SK-N-MC (cell line): ENCODE data around the gene CWC15.
A peak's percentile ranks its signal among the peaks of the same experiment; 100 is the strongest.
"Not testable (repeated sequence)": the region's sequence is repeated elsewhere in the genome, so short reads cannot be mapped to it uniquely, and the experiment has no call there.

Experiments used
- DNase-seq: peaks from one replicate; pipeline ENCODE4 v3.0.0-alpha.2; 2011; ENCODE audit warnings: low read depth, low spot score
- H3K27ac ChIP-seq: fragments of 200-600 bp; sonication (generic); 2 replicates; pipeline ENCODE4 v1.5.1; 2016; ENCODE audit warnings: mixed run types
- H3K36me3 ChIP-seq: fragments of 200-600 bp; sonication (generic); 2 replicates; pipeline ENCODE4 v1.6.1; 2017; ENCODE audit warnings: antibody characterized with exemption, low read length, mixed read lengths; ENCODE audit not compliant: insufficient read depth
- H3K4me3 ChIP-seq: fragments of 200-600 bp; sonication (generic); 2 replicates; pipeline ENCODE4 v1.5.1; 2016
- H3K9ac ChIP-seq: fragments of 200-600 bp; sonication (generic); 2 replicates; pipeline ENCODE4 v1.8.0; 2017; ENCODE audit warnings: mixed run types, mixed read lengths; ENCODE audit not compliant: insufficient read length
- H3K9me3 ChIP-seq: fragments of 200-600 bp; sonication (generic); 2 replicates; pipeline ENCODE4 v1.6.1; 2017; ENCODE audit warnings: low read depth, mild to moderate bottlenecking, antibody characterized with exemption, low read length, moderate library complexity, mixed read lengths
- EZH2 ChIP-seq: fragments of 200-600 bp; sonication (generic); IDR thresholded peaks from one replicate; pipeline ENCODE4 v1.6.1; 2017; ENCODE audit warnings: antibody characterized with exemption
- FOXP2 ChIP-seq: optimal IDR thresholded peaks from 2 replicates; pipeline ENCODE3; 2011; ENCODE audit warnings: mild to moderate bottlenecking, moderate library complexity; ENCODE audit not compliant: insufficient read depth; ENCODE audit errors: extremely low read length, control extremely low read depth
- POLR2AphosphoS5 ChIP-seq: IDR thresholded peaks from 2 replicates; pipeline ENCODE4 v1.6.1; 2012; ENCODE audit warnings: mild to moderate bottlenecking, low read depth, low read length, borderline replicate concordance

CWC15 gene

DNA sequence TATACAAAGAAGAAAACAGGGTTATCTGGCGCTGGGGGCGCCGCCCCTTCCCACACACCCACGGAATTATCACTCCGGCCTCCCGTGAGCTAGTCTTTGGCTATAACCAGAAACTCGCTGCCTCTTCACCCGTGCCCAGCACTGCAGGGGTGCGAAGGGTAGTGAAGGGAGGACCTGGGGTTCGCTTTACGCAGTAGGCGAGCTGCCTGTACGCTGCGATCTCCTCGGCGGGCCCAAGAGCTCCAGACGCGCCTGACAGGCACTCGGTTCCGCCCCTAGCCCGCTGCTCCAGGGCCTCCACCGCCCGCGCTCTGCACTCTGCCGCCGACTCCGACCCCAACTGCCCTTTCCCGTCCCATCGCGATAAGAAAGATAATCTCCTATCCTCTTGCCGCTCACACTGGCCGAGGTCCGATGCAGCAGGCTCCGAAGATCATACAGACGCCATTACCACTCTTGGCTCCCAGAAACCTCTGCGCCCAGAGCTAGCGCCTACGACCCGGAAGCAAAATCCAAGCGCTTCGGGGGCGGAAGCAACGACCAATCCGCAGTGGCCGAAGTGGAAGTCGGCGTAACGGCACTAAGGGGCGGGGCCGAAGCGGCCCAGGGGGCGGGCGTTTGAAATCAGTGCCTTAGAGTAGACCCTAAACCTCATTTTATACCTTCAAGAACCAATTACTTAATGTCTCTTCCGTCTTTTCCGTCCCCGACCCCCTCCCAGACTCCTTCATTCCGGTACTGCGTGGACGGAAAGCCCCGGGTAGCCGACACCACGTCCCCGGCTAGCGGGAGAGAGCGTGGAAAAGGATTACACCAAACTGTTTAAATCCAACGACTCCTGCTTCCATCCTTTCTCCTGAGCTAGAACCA, at the start of gene CWC15, which contains the start of gene KDM4D:
Gene CWC15 (minus strand): TSS at position 458 of the 870 bp plus-strand sequence. CDS start 1,371 bp downstream, outside the sequence.
Gene KDM4D (plus strand): TSS at position 611 of the 870 bp plus-strand sequence. CDS start 23,664 bp downstream, outside the sequence.
- H3K27ac ChIP-seq = peak within 1 kb of the TSS; percentile 82
- H3K36me3 ChIP-seq = peaks cover 37% of the 10 kb centered on the region
- peak within 1 kb of the TSS; percentile 93 for H3K9ac ChIP-seq
- no peaks in the 10 kb centered on the region for H3K9me3 ChIP-seq
- H3K4me3 ChIP-seq = peak within 1 kb of the TSS; percentile 97
- DNase-seq = peak; percentile 71
- TF ChIP-seq FOXP2 = no peak
- peak; percentile 96 for TF ChIP-seq POLR2AphosphoS5

DNA sequence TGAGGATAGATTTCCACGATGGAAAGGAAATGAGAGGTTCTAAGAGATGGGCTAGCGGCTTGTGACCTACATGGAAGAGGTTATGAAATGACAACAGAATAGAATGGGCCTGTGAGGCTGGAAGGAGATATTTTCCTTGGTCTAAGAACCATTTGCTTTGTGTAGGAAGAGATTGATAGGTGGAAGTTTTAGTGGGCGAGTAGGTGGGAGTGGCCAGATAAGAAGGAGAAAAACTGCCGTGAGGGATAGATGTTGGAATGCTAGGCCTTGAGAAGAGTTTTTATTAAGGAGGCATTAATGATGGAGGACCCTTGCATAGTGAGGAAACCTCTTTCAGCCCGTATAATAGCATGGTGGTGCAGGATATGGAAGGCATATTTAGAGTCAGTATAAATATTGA, 48.1 kb upstream of the CWC15 start:
- not testable (repeated sequence) for H3K4me3 ChIP-seq, H3K36me3 ChIP-seq, H3K9me3 ChIP-seq, DNase-seq, H3K27ac ChIP-seq, H3K9ac ChIP-seq

DNA sequence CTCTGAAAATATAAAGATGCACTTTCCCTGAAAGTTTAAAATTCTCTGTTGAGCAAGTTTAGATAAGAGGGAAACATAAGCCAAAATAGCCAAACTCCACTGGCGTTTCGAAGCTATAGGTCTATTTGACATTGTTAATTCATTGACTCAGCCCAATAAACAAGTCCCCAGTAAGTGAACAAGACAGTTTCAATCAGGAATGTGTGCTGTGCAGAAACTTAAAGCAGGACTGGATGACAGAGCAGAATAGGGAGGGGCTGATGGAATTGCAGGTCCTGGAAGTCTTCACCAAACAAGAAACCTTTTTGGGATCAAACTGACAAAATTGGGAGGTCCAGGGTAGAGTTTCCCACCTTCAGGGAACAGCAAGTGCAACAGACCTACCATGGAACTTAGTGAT, 42.8 kb upstream of the CWC15 start:
- Histone ChIP-seq H3K27ac (no peak overlapping the region), H3K9me3 (no peaks in the 10 kb centered on the region), H3K4me3 (no peak overlapping the region), H3K9ac (no peak overlapping the region), H3K36me3 (no peaks in the 10 kb centered on the region)
- TF ChIP-seq POLR2AphosphoS5 = no peak
- no peak for TF ChIP-seq FOXP2
- TF ChIP-seq EZH2 = no peak
- DNase-seq = no peak

DNA sequence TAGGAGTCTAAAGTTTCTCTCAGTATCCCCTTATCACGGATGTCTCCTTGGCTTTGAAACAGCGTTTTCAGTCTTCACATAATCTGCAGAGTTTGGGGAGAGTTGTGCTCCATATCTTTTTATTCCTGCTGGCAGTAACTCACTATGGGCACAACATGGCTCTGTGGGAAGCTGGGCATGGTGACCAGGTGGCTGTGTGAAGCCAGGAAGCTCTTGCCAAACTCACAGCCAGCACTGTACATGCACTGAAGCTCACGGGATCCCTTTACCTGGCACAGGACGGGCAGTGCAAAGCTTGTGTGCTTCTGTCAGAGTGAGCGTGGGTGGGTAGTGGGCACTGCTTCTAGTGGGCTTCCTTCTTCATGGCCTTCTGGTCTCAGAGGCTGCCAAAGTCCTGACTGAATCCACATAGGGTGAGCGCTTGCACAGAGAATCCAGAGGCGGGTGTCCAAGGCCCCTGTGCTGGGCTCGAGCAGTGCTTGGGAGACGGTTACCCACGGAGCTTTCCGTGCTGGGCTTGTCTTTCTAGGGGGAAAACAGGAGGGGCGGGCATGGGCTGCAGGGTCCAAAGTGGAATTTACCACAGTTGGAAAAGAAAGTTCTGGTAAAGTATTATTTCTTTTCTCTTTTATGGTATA, 40.9 kb upstream of the CWC15 start:
- DNase-seq = no peak
- Histone ChIP-seq H3K4me3 (no peak overlapping the region), H3K9ac (no peak overlapping the region), H3K27ac (no peak overlapping the region), H3K36me3 (no peaks in the 10 kb centered on the region), H3K9me3 (no peaks in the 10 kb centered on the region)
- TF ChIP-seq EZH2 = no peak
- no peak for TF ChIP-seq POLR2AphosphoS5
- no peak for TF ChIP-seq FOXP2

DNA sequence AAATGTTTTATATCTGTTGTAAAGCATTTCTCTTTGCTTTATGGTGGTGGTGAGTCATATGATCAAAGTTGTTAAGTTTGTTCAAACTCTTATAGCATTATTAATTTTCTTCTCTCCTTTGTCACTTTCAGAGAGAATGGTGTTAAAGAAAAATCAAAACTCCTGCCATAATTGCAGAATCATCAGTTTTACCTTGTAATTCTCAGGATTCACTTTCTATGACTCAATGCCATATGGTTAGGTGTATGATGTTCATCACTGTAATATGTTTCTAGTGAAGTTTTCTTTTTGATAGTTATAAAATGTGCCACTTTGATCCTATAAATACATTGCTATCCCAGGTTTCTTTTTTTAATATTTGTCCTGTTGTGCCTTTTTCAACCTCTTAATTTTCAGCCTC, 38.0 kb upstream of the CWC15 start:
- Histone ChIP-seq H3K9me3 (no peaks in the 10 kb centered on the region), H3K36me3 (no peaks in the 10 kb centered on the region), H3K4me3 (no peak overlapping the region), H3K27ac (no peak overlapping the region), H3K9ac (no peak overlapping the region)
- TF ChIP-seq EZH2 (no peak), FOXP2 (no peak), POLR2AphosphoS5 (no peak)
- DNase-seq = no peak

DNA sequence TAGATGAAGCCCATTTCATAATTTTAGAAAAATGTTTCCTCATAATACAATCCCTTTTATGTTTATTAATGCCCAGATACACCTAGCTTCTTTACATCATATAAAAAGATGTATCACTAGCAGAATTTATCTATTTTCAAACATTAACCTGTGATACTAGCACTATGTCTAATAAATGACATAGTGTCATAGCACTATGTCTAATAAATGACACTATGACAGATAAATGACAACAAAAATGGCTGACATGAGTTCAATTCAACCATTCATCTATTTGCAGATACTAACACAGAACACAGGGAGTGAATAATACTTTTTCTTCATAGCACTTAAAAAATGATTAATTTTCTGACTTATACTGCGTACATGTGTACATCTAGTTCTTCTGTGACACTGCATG, 32.3 kb upstream of the CWC15 start:
- no peak overlapping the region for H3K4me3 ChIP-seq
- TF ChIP-seq EZH2 = no peak
- TF ChIP-seq FOXP2 = no peak
- TF ChIP-seq POLR2AphosphoS5 = no peak
- no peak overlapping the region for H3K27ac ChIP-seq
- no peaks in the 10 kb centered on the region for H3K36me3 ChIP-seq
- no peak overlapping the region for H3K9ac ChIP-seq
- no peaks in the 10 kb centered on the region for H3K9me3 ChIP-seq
- DNase-seq = no peak

DNA sequence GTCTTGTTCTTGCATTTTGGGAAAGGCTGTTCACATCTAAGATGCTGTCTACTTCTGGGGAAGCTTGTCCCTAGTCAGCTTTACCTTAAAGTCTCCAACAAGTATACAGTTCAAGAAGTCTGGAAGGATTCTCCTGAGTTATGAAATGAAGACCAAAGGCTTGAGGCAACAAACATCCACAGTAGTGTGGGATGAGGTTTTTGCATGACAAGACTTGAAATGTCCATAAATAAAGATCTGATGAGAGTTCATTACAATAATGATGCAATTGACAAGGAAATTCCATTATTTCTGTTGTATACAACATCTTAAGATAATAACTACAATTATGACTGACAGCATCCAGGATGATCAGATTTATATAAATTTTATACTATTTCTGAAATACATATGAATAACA, 30.4 kb upstream of the CWC15 start:
- Histone ChIP-seq H3K9ac (no peak overlapping the region), H3K9me3 (no peaks in the 10 kb centered on the region), H3K27ac (no peak overlapping the region), H3K4me3 (no peak overlapping the region), H3K36me3 (no peaks in the 10 kb centered on the region)
- no peak for TF ChIP-seq EZH2
- no peak for TF ChIP-seq FOXP2
- no peak for TF ChIP-seq POLR2AphosphoS5
- DNase-seq = no peak

DNA sequence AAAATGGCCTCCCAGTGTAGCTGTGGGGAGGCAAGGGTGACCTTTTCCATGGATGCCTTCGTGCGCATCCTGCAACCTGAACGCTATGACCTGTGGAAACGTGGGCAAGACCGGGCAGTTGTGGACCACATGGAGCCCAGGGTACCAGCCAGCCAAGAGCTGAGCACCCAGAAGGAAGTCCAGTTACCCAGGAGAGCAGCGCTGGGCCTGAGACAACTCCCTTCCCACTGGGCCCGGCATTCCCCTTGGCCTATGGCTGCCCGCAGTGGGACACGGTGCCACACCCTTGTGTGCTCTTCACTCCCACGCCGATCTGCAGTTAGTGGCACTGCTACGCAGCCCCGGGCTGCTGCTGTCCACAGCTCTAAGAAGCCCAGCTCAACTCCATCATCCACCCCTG, 24.9 kb upstream of the CWC15 start:
- Histone ChIP-seq H3K27ac (no peak overlapping the region), H3K4me3 (no peak overlapping the region), H3K36me3 (no peaks in the 10 kb centered on the region), H3K9ac (no peak overlapping the region), H3K9me3 (no peaks in the 10 kb centered on the region)
- TF ChIP-seq EZH2 = no peak
- no peak for TF ChIP-seq POLR2AphosphoS5
- no peak for DNase-seq
